Measurements from ENCODE around the gene TBC1D3I.

Gene TBC1D3I

DNA sequence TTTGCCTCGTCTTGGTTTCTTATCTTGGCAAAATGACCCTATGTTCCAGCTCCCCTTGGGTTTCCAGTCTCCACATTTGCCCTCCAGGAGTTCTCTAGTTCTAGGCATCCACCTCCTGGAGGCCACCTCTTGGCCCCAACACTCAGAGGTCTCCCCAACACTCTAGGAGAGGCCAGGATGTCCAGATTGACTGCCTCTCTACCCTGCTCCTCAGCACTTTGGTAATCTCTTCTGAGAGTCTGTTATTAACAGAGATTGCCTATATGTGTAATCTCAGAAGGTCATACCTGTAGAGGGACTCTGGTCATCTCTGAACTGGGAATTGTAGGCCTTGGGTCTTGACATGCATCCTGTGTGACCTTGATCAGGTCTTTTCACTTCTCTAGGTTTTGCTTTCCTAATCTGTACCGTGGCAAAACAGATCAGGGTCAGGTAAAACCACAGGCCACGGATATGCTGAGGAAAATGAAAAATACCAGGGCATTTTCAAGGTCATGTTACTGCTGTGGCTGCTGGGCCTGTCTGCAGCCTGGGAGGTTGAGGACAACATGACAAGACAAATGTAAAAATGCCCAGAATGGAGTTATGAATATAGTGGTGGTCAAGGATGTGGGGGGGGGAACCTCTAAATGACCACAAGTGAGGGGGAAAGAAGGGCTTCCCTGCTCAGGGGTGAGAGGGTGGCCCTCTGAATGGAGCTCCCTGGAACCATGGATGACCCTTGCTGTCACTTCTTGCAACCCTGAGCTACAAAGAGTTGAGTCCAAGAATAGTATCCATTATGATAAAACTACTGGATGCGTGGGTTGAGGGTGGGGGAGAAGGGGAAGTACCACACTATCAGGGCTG, 58.5 kb downstream of the TBC1D3I start:
- no peak for DNase-seq

GRCh38 chr17:36204724-36205500, 59.5 kb downstream of the TBC1D3I start:
- DNase-seq = no peak
